CD4-positive, alpha-beta T cell (primary cell): ENCODE results near the gene ANKRD1. TPM values are rescaled to one million over a fixed set of nuclear protein-coding genes. Genes with fewer than 3 reads are reported as not detected.

Experiments used
- ATAC-seq: fragments of 200-7000 bp; cut with Tn5 transposase; one replicate; pipeline ENCODE4 v1.10.0; 2022; ENCODE audit warnings: mild to moderate bottlenecking; ENCODE audit not compliant: poor library complexity
- CTCF ChIA-PET: fragments of 350-600 bp; sonication (Branson Sonifier 250); formaldehyde crosslinking; loops from one replicate; lab custom pipeline; 2021; ENCODE audit warnings: antibody characterized with exemption, inconsistent platforms; lab: Charles Lee
- POLR2A ChIA-PET: fragments of 350-600 bp; sonication (Branson Sonifier 250); formaldehyde crosslinking; loops from one replicate; lab custom pipeline; 2021; ENCODE audit warnings: antibody characterized with exemption, inconsistent platforms; lab: Charles Lee
- DNase-seq, 14 experiments: peaks; one replicate each; pipeline ENCODE4 v3.0.0-alpha.2; 2013 to 2020; ENCODE audit warnings: mixed read lengths in 2 of 14
- H3K27ac ChIP-seq, 2 donors: one replicate each; pipeline versions ENCODE4 v1.5.1 to v1.7.0; 2013; ENCODE audit warnings: low read length in 2 of 2, low read depth in 1 of 2, mild to moderate bottlenecking in 1 of 2
- H3K27me3 ChIP-seq, 2 experiments: 1 replicate in 1 of 2; 2 replicates in 1 of 2; pipeline versions ENCODE4 v1.6.1 to v1.7.0; 2013; ENCODE audit warnings: low read length in 2 of 2, control low read depth in 1 of 2, mild to moderate bottlenecking in 1 of 2, moderate library complexity in 1 of 2; ENCODE audit not compliant: insufficient read depth in 2 of 2, control insufficient read depth in 1 of 2
- H3K36me3 ChIP-seq: one replicate; pipeline ENCODE4 v1.6.1; 2013; ENCODE audit warnings: low read length, control low read depth; ENCODE audit not compliant: insufficient read depth
- H3K4me1 ChIP-seq: one replicate; pipeline ENCODE4 v1.6.1; 2013; ENCODE audit warnings: low read length, control low read depth; ENCODE audit not compliant: insufficient read depth
- H3K4me3 ChIP-seq: one replicate; pipeline ENCODE4 v1.5.1; 2013; ENCODE audit warnings: mild to moderate bottlenecking, low read length, moderate library complexity
- H3K9me3 ChIP-seq, 2 experiments: 1 replicate in 1 of 2; 2 replicates in 1 of 2; pipeline versions ENCODE4 v1.6.1 to v1.7.0; 2013; ENCODE audit warnings: low read length in 2 of 2, mild to moderate bottlenecking in 2 of 2, control low read depth in 1 of 2, moderate library complexity in 1 of 2; ENCODE audit not compliant: control insufficient read depth in 1 of 2, insufficient read depth in 1 of 2
- H3K27ac Mint-ChIP-seq: one replicate; pipeline ENCODE4 v1.8.0; 2020; ENCODE audit warnings: mixed read lengths
- H3K27me3 Mint-ChIP-seq: one replicate; pipeline ENCODE4 v1.8.0; 2021; ENCODE audit warnings: mixed read lengths
- H3K36me3 Mint-ChIP-seq: one replicate; pipeline ENCODE4 v1.8.0; 2021; ENCODE audit warnings: low read depth, mixed read lengths
- H3K4me1 Mint-ChIP-seq: one replicate; pipeline ENCODE4 v1.8.0; 2021; ENCODE audit warnings: low read depth, mixed read lengths
- H3K4me3 Mint-ChIP-seq: one replicate; pipeline ENCODE4 v1.8.0; 2020; ENCODE audit warnings: mild to moderate bottlenecking, mixed read lengths
- H3K9me3 Mint-ChIP-seq: one replicate; pipeline ENCODE4 v1.8.0; 2020; ENCODE audit warnings: mixed read lengths
- CTCF ChIP-seq: fragments of 200-600 bp; IDR thresholded peaks from one replicate; pipeline ENCODE4 v1.8.0; 2022; ENCODE audit warnings: antibody characterized with exemption, mild to moderate bottlenecking
- intact Hi-C, 2 experiments: fragments of 100-400 bp; cut with DNase I in 1 of 2; cut with micrococcal nuclease in 1 of 2; formaldehyde crosslinking; loops; one replicate each; pipeline versions ENCODE4 v1.15.1 to v1.9.0; 2023 to 2025; cut with DNase I, micrococcal nuclease
- total RNA-seq, 174 experiments: library from RNA in 2 of 174; stranded (reverse) in 2 of 174; gene quantifications; one replicate each; pipeline ENCODE4 v1.2.3 and lab custom pipeline; 2021 to 2026

The ANKRD1 gene
- total RNA-seq, 2 experiments from 2014 or later = not detected

- H3K27ac Mint-ChIP-seq = no peak overlapping the region
- no peaks in the 10 kb centered on the region for H3K4me1 Mint-ChIP-seq
- ChIA-PET POLR2A (no interaction called here), CTCF (interaction anchor here (1.7 kb wide), 1 partner anchor 14 kb away, joined by 6 read pairs; no protein-coding TSS in a partner anchor)
- intact Hi-C loops = no loop called here
- DNase-seq (no peak), ATAC-seq (no peak)
- Histone ChIP-seq H3K36me3 (no peaks in the 10 kb centered on the region), H3K4me1 (no peaks in the 10 kb centered on the region), H3K27me3 (peaks cover 0 to 8% of the 10 kb centered on the region in 2 experiments), H3K9me3 (no peaks in the 10 kb centered on the region), H3K4me3 (no peak overlapping the region), H3K27ac (no peak overlapping the region)
- no peaks in the 10 kb centered on the region for H3K36me3 Mint-ChIP-seq
- H3K9me3 Mint-ChIP-seq = no peaks in the 10 kb centered on the region
- peaks cover 22% of the 10 kb centered on the region for H3K27me3 Mint-ChIP-seq
- H3K4me3 Mint-ChIP-seq = no peak overlapping the region
- no peak for TF ChIP-seq CTCF
Observed at GRCh38 chr10:90925079-90926029, 4.5 kb upstream of the ANKRD1 start.

- H3K4me1 Mint-ChIP-seq = no peaks in the 10 kb centered on the region
- no peaks in the 10 kb centered on the region for H3K4me1 ChIP-seq
- no peak overlapping the region for H3K4me3 ChIP-seq
- POLR2A ChIA-PET = no interaction called here
- TF ChIP-seq CTCF = no peak
- H3K27ac Mint-ChIP-seq = no peak overlapping the region
- H3K27me3 Mint-ChIP-seq = peaks cover 19% of the 10 kb centered on the region
- no peaks in the 10 kb centered on the region for H3K9me3 Mint-ChIP-seq
- no peak overlapping the region for H3K27ac ChIP-seq
- H3K27me3 ChIP-seq = peaks cover 4 to 11% of the 10 kb centered on the region in 2 experiments
- no peak overlapping the region for H3K4me3 Mint-ChIP-seq
- no peak for ATAC-seq
- no peak for DNase-seq
- no peaks in the 10 kb centered on the region for H3K36me3 Mint-ChIP-seq
- intact Hi-C loops = no loop called here
- CTCF ChIA-PET = no interaction called here
- H3K9me3 ChIP-seq = no peaks in the 10 kb centered on the region
- H3K36me3 ChIP-seq = no peaks in the 10 kb centered on the region
Observed at GRCh38 chr10:90924552-90924951, 3.7 kb upstream of the ANKRD1 start.

GRCh38 chr10:90923111-90923731 lies 2.3 kb upstream of the ANKRD1 start:
- Histone ChIP-seq H3K4me1 (no peaks in the 10 kb centered on the region), H3K36me3 (no peaks in the 10 kb centered on the region), H3K4me3 (no peak overlapping the region), H3K27ac (no peak overlapping the region), H3K9me3 (no peaks in the 10 kb centered on the region), H3K27me3 (peaks cover 4 to 11% of the 10 kb centered on the region in 2 experiments)
- Mint-ChIP-seq H3K4me1 (no peaks in the 10 kb centered on the region), H3K27ac (no peak overlapping the region), H3K36me3 (no peaks in the 10 kb centered on the region), H3K27me3 (peaks cover 19% of the 10 kb centered on the region), H3K4me3 (no peak overlapping the region), H3K9me3 (no peaks in the 10 kb centered on the region)
- DNase-seq = no peak
- ATAC-seq = no peak
- ChIA-PET POLR2A (no interaction called here), CTCF (interaction anchor here (0.8 kb wide), 1 partner anchor 11 kb away, joined by 3 read pairs; no protein-coding TSS in a partner anchor)
- intact Hi-C loops = no loop called here
- no peak for TF ChIP-seq CTCF
